Activated CD8-positive, alpha-beta T cell treated with anti-CD3 and anti-CD28 coated beads for 36 hours (primary cell): Measurements from ENCODE around the gene BIRC6. TPM values are rescaled to one million over a fixed set of nuclear protein-coding genes. Genes with fewer than 3 reads are reported as not detected.

Experiments
- ATAC-seq: fragments of 200-7000 bp; cut with Tn5 transposase; one replicate; pipeline ENCODE4 v1.10.0; 2021; ENCODE audit warnings: mild to moderate bottlenecking, moderate library complexity
- CTCF ChIA-PET: fragments of 350-600 bp; sonication (Branson Sonifier 250); formaldehyde crosslinking; loops from one replicate; lab custom pipeline; 2021; ENCODE audit warnings: antibody characterized with exemption; lab: Charles Lee
- POLR2A ChIA-PET: fragments of 350-600 bp; sonication (Branson Sonifier 250); formaldehyde crosslinking; loops from one replicate; lab custom pipeline; 2021; ENCODE audit warnings: antibody characterized with exemption; lab: Charles Lee
- DNase-seq: peaks from one replicate; pipeline ENCODE4 v3.0.0-alpha.2; 2020
- H3K27ac Mint-ChIP-seq: one replicate; pipeline ENCODE4 v1.8.0; 2021; ENCODE audit warnings: mild to moderate bottlenecking, mixed read lengths
- H3K27me3 Mint-ChIP-seq: one replicate; pipeline ENCODE4 v1.8.0; 2021; ENCODE audit warnings: mixed read lengths
- H3K36me3 Mint-ChIP-seq: one replicate; pipeline ENCODE4 v1.8.0; 2021; ENCODE audit warnings: low read depth, mixed read lengths
- H3K4me1 Mint-ChIP-seq: one replicate; pipeline ENCODE4 v1.8.0; 2021; ENCODE audit warnings: low read depth, mixed read lengths
- H3K4me3 Mint-ChIP-seq: one replicate; pipeline ENCODE4 v1.8.0; 2021; ENCODE audit warnings: mild to moderate bottlenecking, moderate library complexity, mixed read lengths
- H3K9me3 Mint-ChIP-seq: one replicate; pipeline ENCODE4 v1.8.0; 2021; ENCODE audit warnings: mixed read lengths
- intact Hi-C: fragments of 100-400 bp; cut with micrococcal nuclease; formaldehyde crosslinking; loops from one replicate; pipeline ENCODE4 v1.10.0; 2022
- total RNA-seq, 2 experiments: library from RNA; stranded (reverse); gene quantifications; one replicate each; pipeline ENCODE4 v1.2.3, GENCODE V29; 2021
- TF ChIP-seq, protein P1 (sequence below): fragments of 200-600 bp; IDR thresholded peaks from one replicate; pipeline ENCODE4 v1.8.0; 2022; ENCODE audit warnings: antibody characterized with exemption, mild to moderate bottlenecking

BIRC6 gene
- total RNA-seq, 2 experiments from 2014 or later = 68.8 to 69.6 TPM

DNA sequence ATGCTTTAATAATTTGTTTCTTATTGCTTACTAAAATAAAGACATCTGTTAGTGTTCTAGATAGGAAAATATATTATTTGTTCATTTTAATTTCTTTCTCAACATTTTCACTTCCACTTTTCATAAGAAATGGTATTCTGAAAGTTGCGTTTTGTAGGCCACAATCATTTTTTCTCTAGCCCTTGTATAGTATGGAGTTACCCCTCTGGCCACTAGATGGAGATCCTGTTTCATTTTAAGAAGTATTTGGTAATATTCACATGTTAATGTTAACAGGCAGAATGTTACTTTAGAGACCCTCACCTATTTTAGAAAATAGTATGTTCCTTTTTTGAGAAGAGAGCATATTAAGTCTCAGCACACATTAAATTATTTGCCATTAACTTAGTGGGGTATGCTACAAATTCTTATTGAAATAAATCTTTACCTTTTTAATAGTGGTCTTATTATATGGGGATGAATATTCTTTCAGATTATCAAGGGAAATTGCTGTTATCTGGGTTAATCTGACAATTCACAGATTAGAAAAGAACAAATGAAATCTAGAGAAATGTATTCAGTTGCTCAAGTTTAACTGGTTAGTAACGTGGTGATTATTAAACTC is 197.1 kb downstream of the BIRC6 start:
- Mint-ChIP-seq H3K4me1 (peaks cover 2% of the 10 kb centered on the region), H3K9me3 (no peaks in the 10 kb centered on the region), H3K27me3 (no peaks in the 10 kb centered on the region), H3K27ac (no peak overlapping the region), H3K36me3 (peaks cover 4% of the 10 kb centered on the region), H3K4me3 (no peak overlapping the region)
- TF ChIP-seq, protein P1, sequence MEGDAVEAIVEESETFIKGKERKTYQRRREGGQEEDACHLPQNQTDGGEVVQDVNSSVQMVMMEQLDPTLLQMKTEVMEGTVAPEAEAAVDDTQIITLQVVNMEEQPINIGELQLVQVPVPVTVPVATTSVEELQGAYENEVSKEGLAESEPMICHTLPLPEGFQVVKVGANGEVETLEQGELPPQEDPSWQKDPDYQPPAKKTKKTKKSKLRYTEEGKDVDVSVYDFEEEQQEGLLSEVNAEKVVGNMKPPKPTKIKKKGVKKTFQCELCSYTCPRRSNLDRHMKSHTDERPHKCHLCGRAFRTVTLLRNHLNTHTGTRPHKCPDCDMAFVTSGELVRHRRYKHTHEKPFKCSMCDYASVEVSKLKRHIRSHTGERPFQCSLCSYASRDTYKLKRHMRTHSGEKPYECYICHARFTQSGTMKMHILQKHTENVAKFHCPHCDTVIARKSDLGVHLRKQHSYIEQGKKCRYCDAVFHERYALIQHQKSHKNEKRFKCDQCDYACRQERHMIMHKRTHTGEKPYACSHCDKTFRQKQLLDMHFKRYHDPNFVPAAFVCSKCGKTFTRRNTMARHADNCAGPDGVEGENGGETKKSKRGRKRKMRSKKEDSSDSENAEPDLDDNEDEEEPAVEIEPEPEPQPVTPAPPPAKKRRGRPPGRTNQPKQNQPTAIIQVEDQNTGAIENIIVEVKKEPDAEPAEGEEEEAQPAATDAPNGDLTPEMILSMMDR = peak; percentile 86
- intact Hi-C loops = loop anchor here (5.0 kb wide), 1 partner anchor 393 kb away; the partner anchor contains the start of gene LTBP1
- ChIA-PET CTCF (no interaction called here), POLR2A (no interaction called here)
- ATAC-seq (peak; percentile 71), DNase-seq (no peak)

DNA sequence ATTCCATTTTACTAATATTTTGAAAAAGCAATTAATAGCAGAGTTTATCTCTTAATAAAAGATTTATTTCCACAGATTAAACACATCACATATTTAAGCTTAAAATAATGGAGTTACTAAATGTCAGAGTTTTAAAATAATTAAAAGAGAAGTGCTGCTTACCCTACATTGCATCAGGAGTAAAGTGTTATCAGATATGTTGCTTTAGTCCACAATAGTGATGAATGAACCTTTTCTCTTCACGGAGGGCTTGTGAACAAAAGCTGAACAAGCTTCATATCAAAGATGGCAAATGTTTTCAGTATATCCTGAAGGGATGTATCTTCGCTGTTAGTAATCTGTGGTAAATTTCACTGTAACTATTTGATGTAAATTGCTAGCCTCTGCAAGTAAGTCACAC is 201.7 kb downstream of the BIRC6 start:
- H3K9me3 Mint-ChIP-seq = no peaks in the 10 kb centered on the region
- H3K27me3 Mint-ChIP-seq = no peaks in the 10 kb centered on the region
- intact Hi-C loops = no loop called here
- ATAC-seq = no peak
- H3K4me3 Mint-ChIP-seq = no peak overlapping the region
- TF ChIP-seq, protein P1 = no peak
- H3K36me3 Mint-ChIP-seq = peaks cover 16% of the 10 kb centered on the region
- H3K4me1 Mint-ChIP-seq = no peaks in the 10 kb centered on the region
- POLR2A ChIA-PET = no interaction called here
- CTCF ChIA-PET = interaction anchor here (0.8 to 1.5 kb wide), 4 partner anchors 10 to 54 kb away, joined by 3 to 4 read pairs (median 4); no protein-coding TSS in a partner anchor
- no peak for DNase-seq
- H3K27ac Mint-ChIP-seq = no peak overlapping the region

DNA sequence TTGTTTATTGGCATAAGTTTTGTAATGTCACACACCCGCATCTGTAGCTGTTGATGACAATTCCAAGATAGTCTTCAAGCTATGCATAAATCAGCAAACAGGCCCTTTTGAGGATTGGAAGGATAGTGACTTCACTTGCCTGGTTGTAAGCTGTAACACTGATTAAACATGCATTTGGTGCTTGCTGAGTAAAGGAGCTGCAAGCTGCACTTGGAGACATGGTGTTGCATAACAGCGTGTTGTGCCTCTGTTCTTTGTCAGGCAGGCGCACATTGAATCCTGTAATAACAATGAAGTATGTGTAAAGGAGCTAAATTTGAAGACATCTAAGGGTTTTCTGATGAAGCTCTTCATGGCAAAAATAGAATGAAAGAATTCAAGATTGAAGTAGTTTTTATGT is 202.3 kb downstream of the BIRC6 start:
- intact Hi-C loops = no loop called here
- Mint-ChIP-seq H3K4me3 (no peak overlapping the region), H3K4me1 (peaks cover 3% of the 10 kb centered on the region), H3K27ac (no peak overlapping the region), H3K36me3 (peaks cover 19% of the 10 kb centered on the region), H3K9me3 (no peaks in the 10 kb centered on the region), H3K27me3 (no peaks in the 10 kb centered on the region)
- ChIA-PET POLR2A (no interaction called here), CTCF (interaction anchor here (0.8 to 1.5 kb wide), 4 partner anchors 11 to 54 kb away, joined by 3 to 4 read pairs (median 4); no protein-coding TSS in a partner anchor)
- TF ChIP-seq, protein P1 = no peak
- ATAC-seq (no peak), DNase-seq (no peak)

DNA sequence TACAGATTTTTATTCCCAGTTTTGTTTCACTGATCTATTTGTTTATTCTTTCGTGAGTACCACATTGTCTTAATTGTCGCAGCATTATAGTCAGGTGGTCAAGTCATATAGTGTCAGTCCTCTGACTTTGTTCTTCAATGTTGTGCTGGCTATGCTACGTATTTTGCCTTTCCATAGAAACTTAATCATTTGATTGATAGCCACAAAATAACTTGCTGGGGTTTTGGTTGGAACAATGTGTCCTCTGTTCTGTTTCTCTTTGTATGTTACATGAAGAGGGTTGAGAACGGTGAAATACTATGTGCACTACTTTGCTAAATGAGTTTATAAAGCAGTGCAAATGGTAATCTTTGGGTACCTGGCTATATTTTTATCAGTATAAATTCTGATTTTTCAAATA is 206.1 kb downstream of the BIRC6 start:
- H3K4me3 Mint-ChIP-seq = no peak overlapping the region
- TF ChIP-seq, protein P1 = no peak
- H3K27ac Mint-ChIP-seq = no peak overlapping the region
- ChIA-PET CTCF (no interaction called here), POLR2A (no interaction called here)
- no peak for ATAC-seq
- H3K27me3 Mint-ChIP-seq = no peaks in the 10 kb centered on the region
- H3K36me3 Mint-ChIP-seq = peaks cover 47% of the 10 kb centered on the region
- DNase-seq = no peak
- intact Hi-C loops = no loop called here
- H3K4me1 Mint-ChIP-seq = peaks cover 10% of the 10 kb centered on the region
- H3K9me3 Mint-ChIP-seq = peaks cover 9% of the 10 kb centered on the region

DNA sequence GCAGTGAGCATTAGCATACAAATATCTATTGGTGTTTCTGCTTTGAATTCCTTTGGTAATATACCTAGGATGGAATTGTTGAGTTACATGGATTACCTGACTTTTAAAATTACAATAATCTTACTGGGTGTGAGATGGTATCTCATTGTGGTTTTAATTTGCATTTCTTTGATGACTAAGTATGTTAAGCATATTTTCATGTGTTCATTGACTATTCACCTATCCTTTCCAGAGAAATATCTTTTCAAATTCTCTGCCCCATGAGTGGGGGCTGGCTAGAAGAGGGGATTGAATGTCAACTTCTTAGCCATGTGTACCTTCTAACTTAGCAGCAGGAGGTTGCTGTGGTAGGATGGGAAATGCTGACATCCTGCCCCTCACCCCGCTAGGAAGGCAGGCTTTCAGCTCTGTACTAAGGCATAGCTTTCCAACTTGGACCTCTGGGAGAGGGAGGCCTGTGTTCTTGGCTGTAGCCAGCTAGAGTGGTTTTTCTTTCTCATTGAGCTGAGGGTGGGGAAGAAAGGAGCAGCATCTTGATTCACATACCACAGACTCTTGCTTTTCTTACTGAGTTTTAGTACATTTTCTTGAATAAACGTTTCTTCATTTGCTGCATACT is 207.7 kb downstream of the BIRC6 start:
- peaks cover 49% of the 10 kb centered on the region for H3K36me3 Mint-ChIP-seq
- CTCF ChIA-PET = interaction anchor here (0.9 kb wide), 1 partner anchor 9 kb away, joined by 3 read pairs; no protein-coding TSS in a partner anchor
- peaks cover 9% of the 10 kb centered on the region for H3K9me3 Mint-ChIP-seq
- peak overlapping the region; percentile 38 for H3K27ac Mint-ChIP-seq
- H3K4me1 Mint-ChIP-seq = peaks cover 10% of the 10 kb centered on the region
- TF ChIP-seq, protein P1 = no peak
- no peak for DNase-seq
- peak; percentile 61 for ATAC-seq
- POLR2A ChIA-PET = interaction anchor here (0.7 kb wide), 1 partner anchor 51 kb away, joined by 3 read pairs; no protein-coding TSS in a partner anchor
- no peak overlapping the region for H3K4me3 Mint-ChIP-seq
- intact Hi-C loops = no loop called here
- no peaks in the 10 kb centered on the region for H3K27me3 Mint-ChIP-seq
